SK-N-SH treated with all-trans-retinoic acid at 6 μM for 48 hours (cell line): ENCODE measurements around the gene DNAH5.
"Not testable (repeated sequence)": the region's sequence is repeated elsewhere in the genome, so short reads cannot be mapped to it uniquely, and the experiment has no call there.

Experiments
- ATAC-seq: fragments of 200-7000 bp; cut with Tn5 transposase; 3 replicates; pipeline ENCODE4 v1.9.1; 2020; ENCODE audit warnings: mild to moderate bottlenecking, moderate library complexity
- ARNTL ChIP-seq: fragments of 450-650 bp; formaldehyde crosslinking; IDR thresholded peaks from 2 replicates; pipeline ENCODE4 v1.5.0; 2020; ENCODE audit warnings: low read depth, mild to moderate bottlenecking, moderate library complexity, borderline replicate concordance
- BACH2 ChIP-seq: fragments of 250-450 bp; sonication (Bioruptor Pico); IDR thresholded peaks from 2 replicates; pipeline ENCODE4 v1.9.0; 2021; ENCODE audit warnings: mild to moderate bottlenecking, borderline replicate concordance
- CREB5 ChIP-seq: fragments of 250-450 bp; sonication (Bioruptor Pico); IDR thresholded peaks from 2 replicates; pipeline ENCODE4 v1.5.1; 2020; ENCODE audit warnings: low read depth, mild to moderate bottlenecking, moderate library complexity
- ESRRG ChIP-seq: fragments of 250-450 bp; sonication (Bioruptor Pico); IDR thresholded peaks from 2 replicates; pipeline ENCODE4 v1.6.1; 2021; ENCODE audit warnings: mild to moderate bottlenecking
- GLIS3 ChIP-seq: fragments of 250-450 bp; sonication (Bioruptor Pico); IDR thresholded peaks from 2 replicates; pipeline ENCODE4 v1.5.0; 2020; ENCODE audit warnings: mild to moderate bottlenecking, moderate library complexity
- ISL1 ChIP-seq: fragments of 250-450 bp; sonication (Bioruptor Pico); IDR thresholded peaks from 2 replicates; pipeline ENCODE4 v2.1.2; 2022; ENCODE audit warnings: mild to moderate bottlenecking, moderate library complexity
- OSR1 ChIP-seq: fragments of 250-450 bp; sonication (Bioruptor Pico); IDR thresholded peaks from 2 replicates; pipeline ENCODE4 v1.8.0; 2022; ENCODE audit warnings: moderate library complexity, mild to moderate bottlenecking, inconsistent platforms
- PPARA ChIP-seq: fragments of 250-450 bp; sonication (Bioruptor Pico); IDR thresholded peaks from 2 replicates; pipeline ENCODE4 v1.5.0; 2020; ENCODE audit warnings: mild to moderate bottlenecking, borderline replicate concordance
- RARB ChIP-seq: fragments of 250-450 bp; sonication (Bioruptor Pico); IDR thresholded peaks from 2 replicates; pipeline ENCODE4 v1.8.0; 2021; ENCODE audit warnings: mild to moderate bottlenecking, moderate library complexity
- SNAI2 ChIP-seq: fragments of 250-450 bp; sonication (Bioruptor Pico); IDR thresholded peaks from 2 replicates; pipeline ENCODE4 v1.5.0; 2020; ENCODE audit warnings: mild to moderate bottlenecking, moderate library complexity
- TOX ChIP-seq: fragments of 250-450 bp; sonication (Bioruptor Pico); IDR thresholded peaks from 2 replicates; pipeline ENCODE4 v1.8.0; 2021; ENCODE audit warnings: mild to moderate bottlenecking, moderate library complexity, borderline replicate concordance
- ZC3H10 ChIP-seq: fragments of 250-450 bp; sonication (Bioruptor Pico); IDR thresholded peaks from 2 replicates; pipeline ENCODE4 v1.5.1; 2021; ENCODE audit warnings: mild to moderate bottlenecking, moderate library complexity
- ZFP3 ChIP-seq: fragments of 250-450 bp; sonication (Bioruptor Pico); IDR thresholded peaks from 2 replicates; pipeline ENCODE4 v1.5.0; 2020; ENCODE audit warnings: mild to moderate bottlenecking, moderate library complexity
- ZFP30 ChIP-seq: fragments of 450-650 bp; formaldehyde crosslinking; IDR thresholded peaks from 2 replicates; pipeline ENCODE4 v1.5.0; 2022; ENCODE audit warnings: mild to moderate bottlenecking, moderate library complexity
- ZNF565 ChIP-seq: fragments of 450-650 bp; formaldehyde crosslinking; conservative IDR thresholded peaks from 2 replicates; pipeline ENCODE4 v1.5.0; 2020; ENCODE audit warnings: low read depth, mild to moderate bottlenecking, moderate library complexity
- ZNF70 ChIP-seq: fragments of 450-650 bp; formaldehyde crosslinking; IDR thresholded peaks from 2 replicates; pipeline ENCODE4 v1.5.0; 2020; ENCODE audit warnings: mild to moderate bottlenecking, moderate library complexity
- ZNF8 ChIP-seq: fragments of 450-650 bp; formaldehyde crosslinking; IDR thresholded peaks from 2 replicates; pipeline ENCODE4 v1.5.0; 2020; ENCODE audit warnings: mild to moderate bottlenecking, moderate library complexity
- TF ChIP-seq, protein P1 (sequence below): fragments of 250-450 bp; sonication (Bioruptor Pico); IDR thresholded peaks from 2 replicates; pipeline ENCODE4 v1.8.0; 2021; ENCODE audit warnings: low read depth, mild to moderate bottlenecking, moderate library complexity, borderline replicate concordance
- TF ChIP-seq, protein P2 (sequence below): fragments of 250-450 bp; sonication (Bioruptor Pico); IDR thresholded peaks from 2 replicates; pipeline ENCODE4 v1.5.1; 2021; ENCODE audit warnings: mild to moderate bottlenecking, moderate library complexity
- TF ChIP-seq, protein P3 (sequence below): fragments of 250-450 bp; sonication (Bioruptor Pico); IDR thresholded peaks from 2 replicates; pipeline ENCODE4 v1.8.0; 2020; ENCODE audit warnings: mild to moderate bottlenecking, moderate library complexity, borderline replicate concordance
- TF ChIP-seq, protein P4 (sequence below): fragments of 250-450 bp; sonication (Bioruptor Pico); IDR thresholded peaks from 2 replicates; pipeline ENCODE4 v1.5.0; 2020; ENCODE audit warnings: mild to moderate bottlenecking, moderate library complexity

DNAH5 gene

GRCh38 chr5:13804336-13804735 lies 140.2 kb downstream of the DNAH5 start:
- no peak for ATAC-seq
- TF ChIP-seq, protein P1, sequence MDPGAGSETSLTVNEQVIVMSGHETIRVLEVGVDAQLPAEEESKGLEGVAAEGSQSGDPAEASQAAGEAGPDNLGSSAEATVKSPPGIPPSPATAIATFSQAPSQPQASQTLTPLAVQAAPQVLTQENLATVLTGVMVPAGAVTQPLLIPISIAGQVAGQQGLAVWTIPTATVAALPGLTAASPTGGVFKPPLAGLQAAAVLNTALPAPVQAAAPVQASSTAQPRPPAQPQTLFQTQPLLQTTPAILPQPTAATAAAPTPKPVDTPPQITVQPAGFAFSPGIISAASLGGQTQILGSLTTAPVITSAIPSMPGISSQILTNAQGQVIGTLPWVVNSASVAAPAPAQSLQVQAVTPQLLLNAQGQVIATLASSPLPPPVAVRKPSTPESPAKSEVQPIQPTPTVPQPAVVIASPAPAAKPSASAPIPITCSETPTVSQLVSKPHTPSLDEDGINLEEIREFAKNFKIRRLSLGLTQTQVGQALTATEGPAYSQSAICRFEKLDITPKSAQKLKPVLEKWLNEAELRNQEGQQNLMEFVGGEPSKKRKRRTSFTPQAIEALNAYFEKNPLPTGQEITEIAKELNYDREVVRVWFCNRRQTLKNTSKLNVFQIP (CRISPR knock-in tag) = no peak
- TF ChIP-seq ARNTL (CRISPR knock-in tag) (no peak), PPARA (no peak)
- TF ChIP-seq, protein P2, sequence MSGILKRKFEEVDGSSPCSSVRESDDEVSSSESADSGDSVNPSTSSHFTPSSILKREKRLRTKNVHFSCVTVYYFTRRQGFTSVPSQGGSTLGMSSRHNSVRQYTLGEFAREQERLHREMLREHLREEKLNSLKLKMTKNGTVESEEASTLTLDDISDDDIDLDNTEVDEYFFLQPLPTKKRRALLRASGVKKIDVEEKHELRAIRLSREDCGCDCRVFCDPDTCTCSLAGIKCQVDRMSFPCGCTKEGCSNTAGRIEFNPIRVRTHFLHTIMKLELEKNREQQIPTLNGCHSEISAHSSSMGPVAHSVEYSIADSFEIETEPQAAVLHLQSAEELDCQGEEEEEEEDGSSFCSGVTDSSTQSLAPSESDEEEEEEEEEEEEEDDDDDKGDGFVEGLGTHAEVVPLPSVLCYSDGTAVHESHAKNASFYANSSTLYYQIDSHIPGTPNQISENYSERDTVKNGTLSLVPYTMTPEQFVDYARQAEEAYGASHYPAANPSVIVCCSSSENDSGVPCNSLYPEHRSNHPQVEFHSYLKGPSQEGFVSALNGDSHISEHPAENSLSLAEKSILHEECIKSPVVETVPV (CRISPR knock-in tag) = no peak

GRCh38 chr5:13798569-13798968 lies 145.9 kb downstream of the DNAH5 start:
- ATAC-seq = not testable (repeated sequence)

DNA sequence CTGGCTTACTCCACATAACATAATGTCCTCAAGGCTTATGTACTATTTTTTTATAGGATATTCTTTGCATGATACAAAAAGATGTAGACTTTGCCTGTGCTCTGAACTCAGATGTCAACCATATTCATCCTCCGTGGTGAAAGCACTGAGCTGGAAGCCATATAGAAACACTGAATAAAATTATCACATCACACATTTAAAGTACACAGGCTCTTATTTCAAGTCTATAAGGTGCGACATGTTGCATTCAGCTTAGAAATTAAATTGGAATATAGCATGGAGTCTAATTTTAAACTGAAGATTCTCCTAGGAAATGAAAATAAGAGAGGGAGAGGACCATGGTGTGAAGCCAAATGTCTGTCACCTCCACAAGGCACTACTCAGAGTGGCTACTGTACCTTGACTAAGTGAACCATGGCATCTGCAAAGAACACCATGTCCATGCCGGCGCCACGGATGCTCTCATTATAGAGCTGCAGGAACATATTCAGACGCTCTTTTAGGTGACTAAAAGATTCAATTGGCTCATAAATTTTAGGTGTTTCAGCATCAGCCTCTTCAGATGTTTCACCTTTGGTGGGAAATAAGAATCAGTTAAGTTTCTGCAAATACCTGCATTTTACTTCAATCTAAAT lies 158.6 kb downstream of the DNAH5 start:
- TF ChIP-seq ISL1 (CRISPR knock-in tag) (no peak), OSR1 (CRISPR knock-in tag) (no peak), GLIS3 (CRISPR knock-in tag) (no peak), CREB5 (CRISPR knock-in tag) (no peak), ZNF8 (CRISPR knock-in tag) (no peak), ZNF70 (no peak), SNAI2 (CRISPR knock-in tag) (no peak), ESRRG (CRISPR knock-in tag) (no peak)
- TF ChIP-seq, protein P2 (CRISPR knock-in tag) = no peak
- no peak for ATAC-seq

DNA sequence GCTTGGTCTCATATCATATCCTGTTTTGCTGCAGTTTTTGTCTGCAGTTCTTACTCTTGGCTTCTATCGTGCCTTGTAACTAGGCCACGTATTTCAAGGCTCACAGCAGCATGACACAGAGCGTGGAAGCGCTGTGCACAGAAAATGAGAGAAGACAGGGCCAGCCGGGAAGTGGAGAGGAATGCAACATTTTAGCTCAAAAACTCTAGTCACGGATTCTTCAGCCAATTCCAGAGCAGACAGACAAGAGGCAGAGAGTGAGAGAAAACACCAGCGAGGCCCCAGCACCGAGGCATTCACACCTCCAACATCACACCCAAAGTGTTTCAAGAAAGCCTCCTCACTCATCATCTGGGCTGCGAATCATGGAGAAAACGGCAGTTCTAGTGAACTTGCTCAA lies 160.8 kb downstream of the DNAH5 start:
- ATAC-seq = no peak
- TF ChIP-seq, protein P3, sequence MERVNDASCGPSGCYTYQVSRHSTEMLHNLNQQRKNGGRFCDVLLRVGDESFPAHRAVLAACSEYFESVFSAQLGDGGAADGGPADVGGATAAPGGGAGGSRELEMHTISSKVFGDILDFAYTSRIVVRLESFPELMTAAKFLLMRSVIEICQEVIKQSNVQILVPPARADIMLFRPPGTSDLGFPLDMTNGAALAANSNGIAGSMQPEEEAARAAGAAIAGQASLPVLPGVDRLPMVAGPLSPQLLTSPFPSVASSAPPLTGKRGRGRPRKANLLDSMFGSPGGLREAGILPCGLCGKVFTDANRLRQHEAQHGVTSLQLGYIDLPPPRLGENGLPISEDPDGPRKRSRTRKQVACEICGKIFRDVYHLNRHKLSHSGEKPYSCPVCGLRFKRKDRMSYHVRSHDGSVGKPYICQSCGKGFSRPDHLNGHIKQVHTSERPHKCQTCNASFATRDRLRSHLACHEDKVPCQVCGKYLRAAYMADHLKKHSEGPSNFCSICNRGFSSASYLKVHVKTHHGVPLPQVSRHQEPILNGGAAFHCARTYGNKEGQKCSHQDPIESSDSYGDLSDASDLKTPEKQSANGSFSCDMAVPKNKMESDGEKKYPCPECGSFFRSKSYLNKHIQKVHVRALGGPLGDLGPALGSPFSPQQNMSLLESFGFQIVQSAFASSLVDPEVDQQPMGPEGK (CRISPR knock-in tag) = no peak
- TF ChIP-seq, protein P1 (CRISPR knock-in tag) = no peak
- TF ChIP-seq ZNF8 (CRISPR knock-in tag) (no peak), BACH2 (no peak), ZFP30 (CRISPR knock-in tag) (no peak), OSR1 (CRISPR knock-in tag) (no peak), ZFP3 (CRISPR knock-in tag) (no peak), PPARA (no peak), ZNF70 (no peak), ZC3H10 (CRISPR knock-in tag) (no peak), TOX (no peak), GLIS3 (CRISPR knock-in tag) (no peak), ZNF565 (no peak), RARB (CRISPR knock-in tag) (no peak), ARNTL (CRISPR knock-in tag) (no peak)
- TF ChIP-seq, protein P4, sequence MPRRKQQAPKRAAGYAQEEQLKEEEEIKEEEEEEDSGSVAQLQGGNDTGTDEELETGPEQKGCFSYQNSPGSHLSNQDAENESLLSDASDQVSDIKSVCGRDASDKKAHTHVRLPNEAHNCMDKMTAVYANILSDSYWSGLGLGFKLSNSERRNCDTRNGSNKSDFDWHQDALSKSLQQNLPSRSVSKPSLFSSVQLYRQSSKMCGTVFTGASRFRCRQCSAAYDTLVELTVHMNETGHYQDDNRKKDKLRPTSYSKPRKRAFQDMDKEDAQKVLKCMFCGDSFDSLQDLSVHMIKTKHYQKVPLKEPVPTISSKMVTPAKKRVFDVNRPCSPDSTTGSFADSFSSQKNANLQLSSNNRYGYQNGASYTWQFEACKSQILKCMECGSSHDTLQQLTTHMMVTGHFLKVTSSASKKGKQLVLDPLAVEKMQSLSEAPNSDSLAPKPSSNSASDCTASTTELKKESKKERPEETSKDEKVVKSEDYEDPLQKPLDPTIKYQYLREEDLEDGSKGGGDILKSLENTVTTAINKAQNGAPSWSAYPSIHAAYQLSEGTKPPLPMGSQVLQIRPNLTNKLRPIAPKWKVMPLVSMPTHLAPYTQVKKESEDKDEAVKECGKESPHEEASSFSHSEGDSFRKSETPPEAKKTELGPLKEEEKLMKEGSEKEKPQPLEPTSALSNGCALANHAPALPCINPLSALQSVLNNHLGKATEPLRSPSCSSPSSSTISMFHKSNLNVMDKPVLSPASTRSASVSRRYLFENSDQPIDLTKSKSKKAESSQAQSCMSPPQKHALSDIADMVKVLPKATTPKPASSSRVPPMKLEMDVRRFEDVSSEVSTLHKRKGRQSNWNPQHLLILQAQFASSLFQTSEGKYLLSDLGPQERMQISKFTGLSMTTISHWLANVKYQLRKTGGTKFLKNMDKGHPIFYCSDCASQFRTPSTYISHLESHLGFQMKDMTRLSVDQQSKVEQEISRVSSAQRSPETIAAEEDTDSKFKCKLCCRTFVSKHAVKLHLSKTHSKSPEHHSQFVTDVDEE (CRISPR knock-in tag) = no peak
- TF ChIP-seq, protein P2 (CRISPR knock-in tag) = no peak
